ENCODE data around the gene NEU3. TPM values are rescaled to one million over a fixed set of nuclear protein-coding genes. Genes with fewer than 3 reads are reported as not detected.
"Not testable (repeated sequence)": the region's sequence is repeated elsewhere in the genome, so short reads cannot be mapped to it uniquely, and the experiment has no call there.

NEU3 gene
- total RNA-seq, 1 donor from 2014 or later = 7.9 TPM

- DNase-seq (ENCODE audit: low read depth) = no peak
- Histone ChIP-seq H3K27me3 (ENCODE audit: control insufficient read depth, insufficient read depth, low read length) (no peaks in the 10 kb centered on the region), H3K36me3 (ENCODE audit: control insufficient read depth, insufficient read depth, low read length) (no peaks in the 10 kb centered on the region), H3K4me3 (ENCODE audit: low read depth, low read length) (no peak overlapping the region)
- TF ChIP-seq, protein P1, sequence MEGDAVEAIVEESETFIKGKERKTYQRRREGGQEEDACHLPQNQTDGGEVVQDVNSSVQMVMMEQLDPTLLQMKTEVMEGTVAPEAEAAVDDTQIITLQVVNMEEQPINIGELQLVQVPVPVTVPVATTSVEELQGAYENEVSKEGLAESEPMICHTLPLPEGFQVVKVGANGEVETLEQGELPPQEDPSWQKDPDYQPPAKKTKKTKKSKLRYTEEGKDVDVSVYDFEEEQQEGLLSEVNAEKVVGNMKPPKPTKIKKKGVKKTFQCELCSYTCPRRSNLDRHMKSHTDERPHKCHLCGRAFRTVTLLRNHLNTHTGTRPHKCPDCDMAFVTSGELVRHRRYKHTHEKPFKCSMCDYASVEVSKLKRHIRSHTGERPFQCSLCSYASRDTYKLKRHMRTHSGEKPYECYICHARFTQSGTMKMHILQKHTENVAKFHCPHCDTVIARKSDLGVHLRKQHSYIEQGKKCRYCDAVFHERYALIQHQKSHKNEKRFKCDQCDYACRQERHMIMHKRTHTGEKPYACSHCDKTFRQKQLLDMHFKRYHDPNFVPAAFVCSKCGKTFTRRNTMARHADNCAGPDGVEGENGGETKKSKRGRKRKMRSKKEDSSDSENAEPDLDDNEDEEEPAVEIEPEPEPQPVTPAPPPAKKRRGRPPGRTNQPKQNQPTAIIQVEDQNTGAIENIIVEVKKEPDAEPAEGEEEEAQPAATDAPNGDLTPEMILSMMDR (IDR thresholded peaks at IDR 0.05; ENCODE audit: insufficient read depth, low read length, poor library complexity, severe bottlenecking) = no peak
These were observed 22.6 kb downstream of the NEU3 start for GRCh38 chr11:75011357-75011756.

DNA sequence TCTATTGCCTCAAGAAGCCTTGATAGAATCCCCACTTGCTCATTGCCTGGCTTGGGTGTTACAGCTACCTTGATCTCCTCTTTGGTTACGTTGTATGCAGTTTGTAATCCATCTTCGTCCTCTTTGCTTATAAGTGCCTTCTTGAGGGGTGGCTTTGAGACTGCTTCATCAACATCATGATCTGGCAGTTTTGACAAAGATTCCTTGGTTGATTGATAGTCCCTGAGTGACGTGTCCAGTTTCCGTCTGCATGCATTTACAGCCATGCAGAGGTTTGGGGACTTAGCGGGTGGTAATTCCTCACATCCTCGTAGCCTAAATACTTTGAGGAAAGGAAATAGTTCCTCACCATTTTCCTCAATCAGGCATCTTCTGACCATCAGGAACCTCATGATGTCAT is 23.1 kb downstream of the NEU3 start:
- H3K36me3 ChIP-seq (ENCODE audit: control insufficient read depth, insufficient read depth, low read length) = no peaks in the 10 kb centered on the region
- TF ChIP-seq, protein P1 (IDR thresholded peaks at IDR 0.05; ENCODE audit: insufficient read depth, low read length, poor library complexity, severe bottlenecking) = no peak
- H3K4me3 ChIP-seq (ENCODE audit: low read depth, low read length) = no peak overlapping the region

GRCh38 chr11:75013051-75013450 is 24.3 kb downstream of the NEU3 start:
- Histone ChIP-seq H3K36me3 (ENCODE audit: control insufficient read depth, insufficient read depth, low read length) (no peaks in the 10 kb centered on the region), H3K4me3 (ENCODE audit: low read depth, low read length) (no peak overlapping the region), H3K27me3 (ENCODE audit: control insufficient read depth, insufficient read depth, low read length) (no peaks in the 10 kb centered on the region)
- DNase-seq (ENCODE audit: low read depth) = no peak
- TF ChIP-seq, protein P1 (IDR thresholded peaks at IDR 0.05; ENCODE audit: insufficient read depth, low read length, poor library complexity, severe bottlenecking) = no peak

More for the DNA sequence above, 23.1 kb downstream of the NEU3 start:
- DNase-seq (ENCODE audit: low read depth) = no peak
- no peaks in the 10 kb centered on the region for H3K27me3 ChIP-seq (ENCODE audit: control insufficient read depth, insufficient read depth, low read length)

DNA sequence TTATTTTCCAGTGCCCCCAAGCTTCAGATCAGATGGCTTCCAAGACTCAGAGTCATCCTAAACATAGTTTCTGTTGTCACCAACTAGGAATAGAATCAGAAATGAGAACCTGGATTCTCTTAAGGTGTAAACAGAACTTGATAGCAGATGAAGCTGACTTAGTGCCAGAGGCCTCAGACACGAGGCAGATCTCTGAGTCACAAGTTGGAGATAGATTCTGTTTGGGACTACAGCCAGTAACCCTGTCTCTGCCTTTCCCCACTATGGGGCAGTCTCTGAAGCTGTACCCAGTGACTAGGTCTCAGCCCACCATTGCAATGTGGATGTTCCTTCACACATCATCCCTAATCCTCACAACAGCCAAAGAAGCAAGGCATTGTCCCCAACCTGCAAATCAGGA is 25.4 kb downstream of the NEU3 start:
- no peaks in the 10 kb centered on the region for H3K36me3 ChIP-seq (ENCODE audit: control insufficient read depth, insufficient read depth, low read length)
- no peak for DNase-seq (ENCODE audit: low read depth)
- no peak overlapping the region for H3K4me3 ChIP-seq (ENCODE audit: low read depth, low read length)
- H3K27me3 ChIP-seq (ENCODE audit: control insufficient read depth, insufficient read depth, low read length) = no peaks in the 10 kb centered on the region
- TF ChIP-seq, protein P1 (IDR thresholded peaks at IDR 0.05; ENCODE audit: insufficient read depth, low read length, poor library complexity, severe bottlenecking) = no peak

GRCh38 chr11:75019200-75019599 is 30.5 kb downstream of the NEU3 start:
- not testable (repeated sequence) for H3K27me3 ChIP-seq (ENCODE audit: control insufficient read depth, insufficient read depth, low read length); H3K36me3 ChIP-seq (ENCODE audit: control insufficient read depth, insufficient read depth, low read length); DNase-seq (ENCODE audit: low read depth); H3K4me3 ChIP-seq (ENCODE audit: low read depth, low read length)

DNA sequence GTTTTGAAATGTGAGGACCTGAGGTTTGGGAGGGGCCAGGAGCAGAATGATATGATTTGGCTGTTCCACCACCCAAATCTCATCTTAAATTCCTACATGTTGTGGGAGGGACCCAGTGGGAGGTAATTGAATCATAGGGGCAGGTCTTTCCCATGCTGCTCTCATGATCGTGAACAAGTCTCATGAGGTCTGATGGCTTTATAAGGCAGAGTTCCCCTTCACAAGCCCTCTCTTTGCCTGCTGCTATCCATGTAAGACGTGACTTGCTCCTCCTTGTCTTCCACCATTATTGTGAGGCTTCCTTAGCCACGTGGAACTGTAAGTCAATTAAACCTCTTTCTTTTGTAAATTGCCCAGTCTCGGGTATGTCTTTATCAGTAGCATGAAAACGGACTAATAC is 31.6 kb downstream of the NEU3 start:
- H3K27me3 ChIP-seq (ENCODE audit: control insufficient read depth, insufficient read depth, low read length); H3K4me3 ChIP-seq (ENCODE audit: low read depth, low read length); H3K36me3 ChIP-seq (ENCODE audit: control insufficient read depth, insufficient read depth, low read length); DNase-seq (ENCODE audit: low read depth): not testable (repeated sequence)

- peak; percentile 45 for DNase-seq (ENCODE audit: low read depth)
- Histone ChIP-seq H3K27me3 (ENCODE audit: control insufficient read depth, insufficient read depth, low read length) (no peaks in the 10 kb centered on the region), H3K36me3 (ENCODE audit: control insufficient read depth, insufficient read depth, low read length) (no peaks in the 10 kb centered on the region), H3K4me3 (ENCODE audit: low read depth, low read length) (no peak overlapping the region)
- TF ChIP-seq, protein P1 (IDR thresholded peaks at IDR 0.05; ENCODE audit: insufficient read depth, low read length, poor library complexity, severe bottlenecking) = no peak
These were observed 33.6 kb downstream of the NEU3 start for GRCh38 chr11:75022296-75022695.

Measured in kidney epithelial cell (primary cell).